Heart left ventricle (tissue), 13 donors: ENCODE data around the gene WDR86.

Source experiments
- CTCF ChIP-seq, 12 donors: fragments of 200-600 bp; sonication (generic) in 4 of 12; IDR thresholded peaks; one replicate each; pipeline versions ENCODE4 v1.5.0 to v1.8.0; 2018 to 2022; ENCODE audit warnings: antibody characterized with exemption in 12 of 12, mild to moderate bottlenecking in 5 of 12
- POLR2A ChIP-seq, 2 donors: fragments of 450-650 bp; IDR thresholded peaks; one replicate each; pipeline ENCODE4 v1.6.1; 2017; ENCODE audit warnings: antibody characterized with exemption in 2 of 2, mild to moderate bottlenecking in 2 of 2, moderate library complexity in 2 of 2
- donor health status: ischemic (EF 13 %, LVEDD 7.1; RV severe dilation, severe dysfunction).
- donor health status: DM: no; HTN: yes; CAD: no.
- donor health status: DM: no; HTN: no; CAD: no.
- donor health status: ischemic (EF 25% LVEDD 6.9; RV normal size, moderate dysfunction).
- donor health status: ischemic (EF 25% LVEDD 5.7; RV mildly dilated, moderate dysfunction).
- donor health status: ischemic (EF 35%, LVEDD 5.7; RV mildly dilated, moderate dysfunction).
- donor health status: nonischemic (EF 11% LVEDD 7.7; RV severe dilation, severe dysfunction).
- donor health status: DM: yes; HTN: yes; CAD: no.
- donor health status: PGD.
- donor health status: ischemic (EF 29% LVEDD 5.4; RV normal size, mild dysfunction).
- donor health status: nonischemic (EF 23%, LVEDD 6.1; RV moderate dilation, normal function).

- TF ChIP-seq CTCF (IDR thresholded peaks at IDR 0.05): peak; percentile 70 to 87 (median 81)
- TF ChIP-seq POLR2A (IDR thresholded peaks at IDR 0.05): no peak
These were observed 38.7 kb upstream of the WDR86 start for GRCh38 chr7:151448261-151449252.
